GM23338 (cell line): ENCODE measurements around the gene ITPRIPL2. TPM values are rescaled to one million over a fixed set of nuclear protein-coding genes. Genes with fewer than 3 reads are reported as not detected.

ENCODE experiments used
- ATAC-seq: fragments of 200-7000 bp; cut with Tn5 transposase; 3 replicates; pipeline ENCODE4 v1.9.1; 2020
- DNase-seq: peaks from one replicate; pipeline ENCODE4 v3.0.0-alpha.2; 2015; ENCODE audit warnings: low spot score
- H2AFZ ChIP-seq: fragments of 200-600 bp; sonication (generic); 2 replicates; pipeline ENCODE4 v1.8.0; 2016; ENCODE audit warnings: antibody characterized with exemption, mild to moderate bottlenecking, moderate library complexity
- H3F3A ChIP-seq: fragments of 200-600 bp; sonication (generic); replicated peaks from 2 replicates; pipeline ENCODE4 v1.8.0; 2017; ENCODE audit warnings: antibody characterized with exemption, mixed run types, low read depth
- H3K27ac ChIP-seq: fragments of 200-600 bp; sonication (generic); 2 replicates; pipeline ENCODE4 v1.6.1; 2016; ENCODE audit warnings: low read depth
- H3K27me3 ChIP-seq: fragments of 200-600 bp; sonication (generic); 2 replicates; pipeline ENCODE4 v1.8.0; 2016; ENCODE audit warnings: mild to moderate bottlenecking, mixed run types, moderate library complexity; ENCODE audit not compliant: insufficient read depth
- H3K36me3 ChIP-seq: fragments of 200-600 bp; sonication (generic); 2 replicates; pipeline ENCODE4 v1.8.0; 2016; ENCODE audit warnings: mild to moderate bottlenecking; ENCODE audit not compliant: insufficient read depth
- H3K4me1 ChIP-seq: fragments of 200-600 bp; sonication (generic); 2 replicates; pipeline ENCODE4 v1.8.0; 2016; ENCODE audit warnings: mild to moderate bottlenecking, moderate library complexity; ENCODE audit not compliant: insufficient read depth
- H3K4me2 ChIP-seq: fragments of 200-600 bp; sonication (generic); 2 replicates; pipeline ENCODE4 v1.7.1; 2017; ENCODE audit warnings: mixed run types
- H3K4me3 ChIP-seq: fragments of 200-600 bp; sonication (generic); 2 replicates; pipeline ENCODE4 v1.6.1; 2016; ENCODE audit warnings: mixed run types
- H3K79me2 ChIP-seq: fragments of 200-600 bp; sonication (generic); replicated peaks from 2 replicates; pipeline ENCODE4 v1.8.0; 2017; ENCODE audit warnings: mild to moderate bottlenecking; ENCODE audit not compliant: insufficient read depth
- H3K9me2 ChIP-seq: fragments of 200-600 bp; sonication (generic); 2 replicates; pipeline ENCODE4 v1.8.0; 2017; ENCODE audit not compliant: insufficient read depth
- H4K20me1 ChIP-seq: fragments of 200-600 bp; sonication (generic); replicated peaks from 2 replicates; pipeline ENCODE4 v1.8.0; 2017; ENCODE audit warnings: mild to moderate bottlenecking; ENCODE audit not compliant: insufficient read depth
- H3K27ac Mint-ChIP-seq: 2 replicates; pipeline ENCODE4 v1.8.0; 2020; ENCODE audit warnings: inconsistent platforms, mild to moderate bottlenecking, moderate library complexity, mixed read lengths
- H3K27me3 Mint-ChIP-seq: 3 replicates; pipeline ENCODE4 v1.8.0; 2022; ENCODE audit warnings: low read depth, mild to moderate bottlenecking, moderate library complexity, mixed read lengths, inconsistent platforms; ENCODE audit not compliant: insufficient read depth, poor library complexity
- H3K36me3 Mint-ChIP-seq: 3 replicates; pipeline ENCODE4 v1.8.0; 2021; ENCODE audit warnings: low read depth, mild to moderate bottlenecking, inconsistent platforms, moderate library complexity, mixed read lengths
- H3K4me1 Mint-ChIP-seq: 3 replicates; pipeline ENCODE4 v1.8.0; 2020; ENCODE audit warnings: mild to moderate bottlenecking, inconsistent platforms, mixed read lengths
- H3K4me3 Mint-ChIP-seq: 3 replicates; pipeline ENCODE4 v1.8.0; 2021; ENCODE audit warnings: moderate library complexity, mild to moderate bottlenecking, inconsistent platforms, mixed read lengths
- H3K9me3 Mint-ChIP-seq: 3 replicates; pipeline ENCODE4 v1.8.0; 2020; ENCODE audit warnings: moderate library complexity, mild to moderate bottlenecking, inconsistent platforms, mixed read lengths
- CTCF ChIP-seq, 2 experiments: fragments of 200-600 bp in 1 of 2; sonication (generic) in 1 of 2; conservative IDR thresholded peaks; 2 replicates each; pipeline versions ENCODE4 v1.5.1 to v1.6.1; 2016 to 2017; ENCODE audit warnings: antibody characterized with exemption in 2 of 2, low read depth in 2 of 2, mild to moderate bottlenecking in 2 of 2, moderate library complexity in 1 of 2
- ETS1 ChIP-seq: IDR thresholded peaks from 2 replicates; pipeline ENCODE4 v1.6.1; 2016; ENCODE audit warnings: antibody characterized with exemption
- EZH2 ChIP-seq: fragments of 200-600 bp; sonication (generic); IDR thresholded peaks from one replicate; pipeline ENCODE4 v1.8.0; 2017; ENCODE audit warnings: antibody characterized with exemption, mild to moderate bottlenecking, low read depth; ENCODE audit not compliant: unreplicated experiment
- EZH2phosphoT487 ChIP-seq: fragments of 200-600 bp; sonication (generic); IDR thresholded peaks from one replicate; pipeline ENCODE4 v1.8.1; 2018; ENCODE audit warnings: antibody characterized with exemption; ENCODE audit not compliant: unreplicated experiment
- NANOG ChIP-seq: IDR thresholded peaks from 2 replicates; pipeline ENCODE4 v1.6.1; 2016; ENCODE audit warnings: antibody characterized with exemption, borderline replicate concordance
- POLR2AphosphoS5 ChIP-seq: IDR thresholded peaks from 2 replicates; pipeline ENCODE4 v1.6.1; 2016; ENCODE audit warnings: antibody characterized with exemption, low read depth
- REST ChIP-seq: IDR thresholded peaks from one replicate; pipeline ENCODE4 v1.6.1; 2018; ENCODE audit warnings: antibody characterized with exemption; ENCODE audit not compliant: unreplicated experiment
- ZNF114 ChIP-seq: fragments of 250-450 bp; sonication (Bioruptor Pico); IDR thresholded peaks from 2 replicates; pipeline ENCODE4 v1.5.0; 2020; ENCODE audit warnings: mild to moderate bottlenecking, moderate library complexity
- ZNF462 ChIP-seq: fragments of 250-450 bp; sonication (Bioruptor Pico); IDR thresholded peaks from 2 replicates; pipeline ENCODE4 v1.5.0; 2020; ENCODE audit warnings: mild to moderate bottlenecking, moderate library complexity
- polyA plus RNA-seq: library from polyadenylated mRNA; unstranded; fragments of >200 nt; fragmentation: Nextera tagmentation; extraction: Ambion mirVana; gene quantifications from 2 replicates; pipeline ENCODE4 v1.2.1, GENCODE V29; 2016
- total RNA-seq: library from RNA; depleted of rRNA; stranded (reverse); fragments of >200 nt; shearing (Covaris generic); gene quantifications from 2 replicates; pipeline ENCODE4 v1.2.3, GENCODE V29; 2014

Gene ITPRIPL2
- total and polyA plus RNA-seq, 2 experiments from 2014 or later: 0.94 to 8.3 TPM

- TF ChIP-seq ZNF462 (no peak), POLR2AphosphoS5 (no peak), EZH2phosphoT487 (no peak), ZNF114 (CRISPR knock-in tag) (no peak)
Measured at GRCh38 chr16:19112099-19112407, 1.7 kb upstream of the ITPRIPL2 start (continued).

GRCh38 chr16:19114359-19115147 is 789 bp downstream of the ITPRIPL2 start:
- Mint-ChIP-seq H3K27ac (no peak overlapping the region), H3K36me3 (no peaks in the 10 kb centered on the region; the same call in 2 of the 3 replicates), H3K4me3 (peak overlapping the region; percentile 65), H3K4me1 (peaks cover 19% of the 10 kb centered on the region), H3K9me3 (no peaks in the 10 kb centered on the region), H3K27me3 (peaks cover 24% of the 10 kb centered on the region)
- no peaks in the 10 kb centered on the region for H3K79me2 ChIP-seq
- H3K27ac ChIP-seq: no peak overlapping the region
- H3F3A ChIP-seq: no peaks in the 10 kb centered on the region
- TF ChIP-seq CTCF (conservative IDR thresholded peaks at IDR 0.05; ENCODE audit: low read depth in 2 of 2): no peak; a peak in 1 of 4 replicates
- TF ChIP-seq NANOG: no peak
- TF ChIP-seq EZH2: peak; percentile 18
- no peak for TF ChIP-seq ETS1
- no peak for TF ChIP-seq REST
- H2AFZ ChIP-seq: peak overlapping the region; percentile 92
- 0 out of 2 replicates have a peak, but pooled peaks cover 5% of the 10 kb centered on the region for H4K20me1 ChIP-seq
- peaks cover 53% of the 10 kb centered on the region for H3K27me3 ChIP-seq
- H3K36me3 ChIP-seq: no peaks in the 10 kb centered on the region
- peak overlapping the region; percentile 79 for H3K4me2 ChIP-seq
- H3K4me1 ChIP-seq: peaks cover 14% of the 10 kb centered on the region
- peak overlapping the region; percentile 58 for H3K4me3 ChIP-seq
- DNase-seq (peak; percentile 84), ATAC-seq (peak; percentile 56)
- no peaks in the 10 kb centered on the region for H3K9me2 ChIP-seq
